DLD1 (cell line): ENCODE data around the gene LIN37.

ENCODE experiments used
- in situ Hi-C: cut with HindIII; loops from 2 replicates; pipeline ENCODE4 v1.10.0; 2017; ENCODE audit warnings: low sequenced_read_pairs

The LIN37 gene

GRCh38 chr19:35748106-35749020 lies at the start of gene LIN37:
Gene LIN37, plus strand, starts transcription at chr19:35748576. Its CDS starts 149 bp downstream, at chr19:35748725.
- in situ Hi-C loops = no loop called here

- in situ Hi-C loops = no loop called here
Observed at GRCh38 chr19:35702223-35703012, 46.0 kb upstream of the LIN37 start.

GRCh38 chr19:35703343-35703742 lies 45.0 kb upstream of the LIN37 start:
- in situ Hi-C loops = no loop called here

DNA sequence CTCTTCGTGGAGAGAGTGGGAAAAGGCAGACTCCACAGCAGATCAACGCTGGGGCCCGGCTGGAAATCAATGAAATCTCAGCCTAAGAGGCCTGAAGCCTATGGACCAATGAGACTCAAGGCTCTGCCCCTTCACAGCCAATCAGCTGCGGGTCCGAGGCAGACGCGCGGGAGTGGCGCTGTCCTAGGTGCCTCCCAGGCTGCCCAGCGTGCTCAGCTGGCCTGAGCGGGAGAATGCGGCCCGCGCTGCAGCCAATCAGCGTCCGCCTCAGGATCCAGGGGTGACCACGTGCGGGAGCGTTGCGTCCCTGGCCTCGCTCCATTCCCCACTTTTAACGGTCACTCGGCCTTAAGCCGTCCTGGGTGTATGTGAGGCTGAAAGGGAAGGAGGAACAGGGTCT lies 44.2 kb upstream of the LIN37 start, which contains the start of gene ZBTB32:
ZBTB32 (plus strand) TSS at position 341 of the 400 bp plus-strand sequence. CDS start 10,069 bp downstream, outside the sequence.
- in situ Hi-C loops = no loop called here

GRCh38 chr19:35708391-35708790 lies 40.0 kb upstream of the LIN37 start:
- in situ Hi-C loops = no loop called here

- in situ Hi-C loops = no loop called here
Observed at GRCh38 chr19:35710784-35711723, 37.3 kb upstream of the LIN37 start.

- in situ Hi-C loops = no loop called here
Observed at GRCh38 chr19:35712567-35713505, 35.5 kb upstream of the LIN37 start.

DNA sequence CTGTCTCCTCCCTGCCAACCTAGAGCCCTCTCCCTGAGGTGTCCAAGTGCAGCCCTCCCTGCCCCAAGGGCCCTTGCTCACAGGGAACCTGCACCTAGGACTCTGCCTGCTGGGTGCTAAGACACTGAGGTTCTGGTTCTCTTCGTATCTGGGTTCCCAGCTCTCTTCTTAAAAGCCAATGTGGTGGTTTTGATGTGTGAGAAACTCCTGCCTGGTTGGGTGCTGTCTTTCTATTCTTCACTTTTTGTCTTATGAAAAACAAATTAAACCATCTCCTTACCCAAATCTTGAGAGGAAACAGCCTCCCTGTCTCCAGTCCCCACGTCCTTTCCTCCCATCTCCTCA lies 34.9 kb upstream of the LIN37 start:
- in situ Hi-C loops = no loop called here

DNA sequence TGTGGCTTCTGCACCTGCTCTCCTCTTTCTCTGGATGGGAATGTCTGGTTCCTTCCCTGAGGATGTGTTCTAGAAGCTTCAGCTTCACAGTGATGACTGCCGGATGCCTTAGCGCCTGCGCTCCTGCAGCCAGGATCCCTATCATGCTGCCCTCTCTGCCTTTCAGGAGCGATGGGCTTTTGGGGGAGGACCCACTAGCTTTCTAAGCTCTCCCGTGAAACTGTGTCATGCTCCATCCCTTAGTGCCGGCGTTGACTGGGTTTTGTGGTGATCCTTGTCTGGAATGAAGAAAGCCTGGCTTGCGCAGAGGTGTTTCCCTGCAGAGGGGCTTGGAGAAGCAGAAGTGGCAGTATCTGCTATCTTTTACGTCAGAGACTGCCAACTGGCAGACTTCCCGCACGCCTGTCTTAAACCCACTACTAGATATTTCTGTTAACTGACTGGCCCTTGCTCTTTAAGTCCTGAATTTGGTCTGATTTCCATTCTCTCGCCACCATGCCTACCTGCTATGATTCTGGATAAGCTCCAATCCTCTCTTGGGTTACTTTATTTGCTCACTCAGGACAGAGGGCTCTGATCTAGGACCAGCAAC lies 34.4 kb upstream of the LIN37 start:
- in situ Hi-C loops = no loop called here

DNA sequence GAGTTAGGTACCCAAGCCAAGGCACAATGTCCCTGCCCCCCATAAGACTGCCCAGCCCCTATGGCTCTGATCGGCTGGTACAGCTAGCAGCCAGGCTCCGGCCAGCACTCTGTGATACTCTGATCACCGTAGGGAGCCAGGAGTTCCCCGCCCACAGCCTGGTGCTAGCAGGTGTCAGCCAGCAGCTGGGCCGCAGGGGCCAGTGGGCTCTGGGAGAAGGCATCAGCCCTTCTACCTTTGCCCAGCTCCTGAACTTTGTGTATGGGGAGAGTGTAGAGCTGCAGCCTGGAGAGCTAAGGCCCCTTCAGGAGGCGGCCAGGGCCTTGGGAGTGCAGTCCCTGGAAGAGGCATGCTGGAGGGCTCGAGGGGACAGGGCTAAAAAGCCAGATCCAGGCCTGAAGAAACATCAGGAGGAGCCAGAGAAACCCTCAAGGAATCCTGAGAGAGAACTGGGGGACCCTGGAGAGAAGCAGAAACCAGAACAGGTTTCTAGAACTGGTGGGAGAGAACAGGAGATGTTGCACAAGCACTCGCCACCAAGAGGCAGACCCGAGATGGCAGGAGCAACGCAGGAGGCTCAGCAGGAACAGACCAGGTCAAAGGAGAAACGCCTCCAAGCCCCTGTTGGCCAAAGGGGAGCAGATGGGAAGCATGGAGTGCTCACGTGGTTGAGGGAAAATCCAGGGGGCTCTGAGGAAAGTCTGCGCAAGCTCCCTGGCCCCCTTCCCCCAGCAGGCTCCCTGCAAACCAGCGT lies 33.6 kb upstream of the LIN37 start:
- in situ Hi-C loops = no loop called here

DNA sequence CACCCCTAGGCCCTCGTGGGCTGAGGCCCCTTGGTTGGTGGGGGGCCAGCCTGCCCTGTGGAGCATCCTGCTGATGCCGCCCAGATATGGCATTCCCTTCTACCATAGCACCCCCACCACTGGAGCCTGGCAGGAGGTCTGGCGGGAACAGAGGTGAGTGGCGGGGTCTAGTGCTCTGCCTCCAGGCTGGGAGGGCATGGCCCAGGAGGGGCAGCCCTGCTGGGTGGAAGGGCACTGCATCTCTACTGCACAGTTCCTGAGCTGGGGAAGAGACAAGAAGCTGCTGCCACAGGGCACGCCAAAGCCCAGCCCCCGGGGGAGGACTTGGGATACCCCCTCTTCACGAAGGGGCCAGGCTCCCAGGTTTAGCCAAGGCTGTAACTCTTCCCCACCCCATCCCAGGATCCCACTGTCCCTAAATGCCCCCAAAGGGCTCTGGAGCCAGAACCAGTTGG lies 33.0 kb upstream of the LIN37 start:
- in situ Hi-C loops = no loop called here

DNA sequence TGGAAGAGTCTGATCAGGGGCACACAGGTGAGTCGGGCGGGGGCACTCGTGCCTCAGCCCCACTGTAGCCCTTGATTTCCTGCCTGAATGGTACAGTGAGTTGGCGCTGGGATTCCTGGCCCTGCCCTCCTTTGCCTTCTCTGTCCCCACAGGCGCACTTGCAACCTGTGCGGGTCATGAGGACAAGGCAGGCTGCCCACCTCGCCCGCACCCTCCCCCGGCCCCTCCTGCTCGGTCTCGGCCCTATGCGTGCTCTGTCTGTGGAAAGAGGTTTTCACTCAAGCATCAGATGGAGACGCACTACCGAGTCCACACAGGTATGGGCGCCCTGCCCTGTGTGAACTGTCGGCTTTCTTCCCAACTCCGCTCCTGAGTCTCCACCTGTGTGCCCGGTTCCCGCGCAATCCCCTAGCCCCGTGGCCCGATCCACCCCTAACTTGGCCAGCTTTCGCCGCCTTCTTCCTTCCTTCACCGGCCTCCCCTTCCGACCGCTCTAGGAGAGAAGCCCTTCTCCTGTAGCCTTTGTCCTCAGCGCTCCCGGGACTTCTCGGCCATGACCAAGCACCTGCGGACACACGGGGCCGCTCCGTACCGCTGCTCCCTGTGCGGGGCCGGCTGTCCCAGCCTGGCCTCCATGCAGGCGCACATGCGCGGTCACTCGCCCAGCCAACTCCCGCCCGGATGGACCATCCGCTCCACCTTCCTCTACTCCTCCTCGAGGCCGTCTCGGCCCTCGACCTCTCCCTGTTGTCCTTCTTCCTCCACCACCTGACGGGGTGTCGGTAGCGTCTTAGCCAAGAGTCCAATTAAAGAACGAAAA lies 32.2 kb upstream of the LIN37 start:
- in situ Hi-C loops = no loop called here

DNA sequence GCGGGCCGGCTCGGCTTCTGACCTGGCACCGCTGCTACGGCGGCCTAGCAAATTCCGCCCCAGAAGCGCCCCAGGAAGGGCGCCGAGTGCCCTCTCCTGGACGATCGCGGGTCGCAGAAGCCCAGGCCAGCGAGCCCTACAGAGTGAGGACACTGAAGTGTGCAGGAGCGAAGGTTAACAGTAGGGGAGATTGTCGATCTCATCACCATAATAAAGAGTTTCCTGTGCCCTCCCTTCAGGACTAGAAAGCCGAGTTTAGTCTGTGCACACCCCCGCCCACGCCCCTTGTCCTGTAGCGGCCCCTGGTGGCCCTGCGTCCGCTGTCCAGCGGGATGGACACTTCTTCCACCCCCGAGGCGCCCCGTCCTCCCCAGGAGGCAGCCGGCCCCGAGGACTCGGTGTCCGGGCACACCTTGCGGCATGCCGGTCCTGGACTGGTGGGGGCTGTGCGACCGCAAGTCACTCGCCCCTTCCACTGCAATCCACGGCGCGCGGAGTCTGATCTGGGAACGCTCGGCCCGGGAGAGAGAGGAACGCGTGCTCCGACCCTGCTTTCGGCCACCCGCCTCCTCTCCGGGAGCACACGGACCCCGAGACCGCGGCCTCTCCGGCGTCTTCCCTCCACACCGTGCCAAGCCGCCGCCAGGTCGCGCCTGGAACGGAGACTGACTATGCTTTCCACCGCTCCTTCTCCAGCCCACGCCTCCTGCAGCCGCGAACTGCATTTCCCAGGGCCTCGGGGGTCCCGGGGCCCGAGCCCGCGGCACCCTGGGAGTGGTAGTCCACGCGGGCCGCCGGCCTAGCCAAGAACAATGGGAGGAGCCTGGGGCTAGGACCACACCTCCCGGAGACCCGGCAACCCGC lies 31.3 kb upstream of the LIN37 start:
- in situ Hi-C loops = no loop called here

- in situ Hi-C loops = no loop called here
Observed at GRCh38 chr19:35717665-35718344, 30.6 kb upstream of the LIN37 start, which contains the start of gene KMT2B. Gene KMT2B, plus strand, starts transcription at chr19:35718003. Its CDS starts 16 bp downstream, at chr19:35718019.

DNA sequence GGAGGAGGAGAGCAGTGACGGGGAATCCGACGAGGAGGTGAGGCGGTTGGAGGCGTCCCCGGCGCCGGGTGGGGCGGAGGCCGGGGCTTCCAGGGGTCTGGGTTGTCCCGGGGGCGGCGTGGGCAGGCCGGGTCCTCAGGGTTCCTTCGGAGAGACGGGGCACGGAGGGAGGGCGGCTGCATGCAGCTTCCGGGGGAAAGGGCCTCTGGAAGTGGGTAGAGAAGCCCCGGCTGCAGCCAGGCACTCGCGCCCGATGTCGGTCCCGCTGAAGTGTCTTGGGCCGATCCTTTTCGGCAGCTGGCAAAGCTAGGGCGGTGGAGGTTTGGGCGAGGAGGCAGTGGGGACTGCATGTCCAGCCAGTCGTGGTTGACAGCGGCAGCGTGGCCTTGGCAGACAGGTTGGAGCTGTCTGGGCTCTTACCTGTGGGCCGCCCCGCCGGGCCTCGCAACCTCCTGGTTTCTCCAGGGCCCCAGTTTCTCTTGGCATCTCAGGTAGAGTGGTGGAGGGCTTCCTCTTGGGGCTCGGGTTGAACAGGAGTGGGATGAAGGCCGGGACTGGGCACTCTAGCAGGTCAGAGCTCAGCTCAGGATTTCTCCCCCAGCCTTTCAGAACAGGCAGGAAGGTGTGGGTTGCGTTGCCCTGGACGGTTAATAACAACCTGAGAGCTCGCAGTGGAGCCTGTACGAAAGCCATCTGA lies 29.9 kb upstream of the LIN37 start:
- in situ Hi-C loops = no loop called here
